ENCODE results near the gene IGHMBP2. TPM values are rescaled to one million over a fixed set of nuclear protein-coding genes. Genes with fewer than 3 reads are reported as not detected.

Gene IGHMBP2
- total RNA-seq, 1 donor = 15.5 TPM

DNA sequence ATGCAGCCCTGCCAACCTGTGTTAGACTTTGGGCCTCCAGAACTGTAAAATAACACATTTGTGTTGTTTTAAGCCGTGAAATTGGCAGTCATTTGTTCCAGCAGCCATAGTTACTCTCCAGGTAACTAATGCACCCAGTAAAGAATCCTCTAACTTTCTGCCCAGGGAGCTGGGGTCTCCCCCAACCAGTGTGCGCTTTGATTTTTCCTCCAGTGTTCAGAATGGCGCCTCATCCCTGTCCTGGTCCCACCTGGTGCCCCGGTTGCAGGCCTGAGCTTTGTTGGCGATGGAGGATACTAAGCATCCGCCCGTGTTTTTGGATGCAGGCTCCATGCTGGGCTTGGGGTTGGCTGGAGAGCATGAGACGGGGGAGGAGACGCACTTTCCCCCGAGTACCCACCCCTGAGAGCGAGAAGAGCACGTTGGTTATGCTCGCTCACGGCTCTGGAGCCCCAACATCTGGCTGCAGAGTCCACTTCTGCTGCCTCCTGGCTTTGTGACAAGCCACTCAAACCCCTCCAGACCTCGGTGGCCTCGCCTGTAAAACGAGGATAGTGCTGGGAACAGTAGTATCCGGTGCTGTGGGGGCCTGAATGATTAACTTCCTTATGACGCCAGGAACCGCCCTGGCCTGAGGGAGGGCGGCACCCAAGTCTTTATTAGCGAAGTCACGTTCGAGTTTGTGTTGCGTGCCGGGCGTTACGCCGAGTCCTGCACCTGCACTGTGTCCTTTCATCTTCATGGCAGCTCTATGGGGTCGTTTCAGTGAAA lies 51.3 kb downstream of the IGHMBP2 start:
- peaks cover 10% of the 10 kb centered on the region for H3K4me1 ChIP-seq (ENCODE audit: insufficient read depth, low read length)
- H3K9me3 ChIP-seq (ENCODE audit: low read depth, low read length) = no peaks in the 10 kb centered on the region
- no peaks in the 10 kb centered on the region for H3K27me3 ChIP-seq (ENCODE audit: insufficient read depth, low read length)
- H3K4me3 ChIP-seq (ENCODE audit: low read length) = no peak overlapping the region

DNA sequence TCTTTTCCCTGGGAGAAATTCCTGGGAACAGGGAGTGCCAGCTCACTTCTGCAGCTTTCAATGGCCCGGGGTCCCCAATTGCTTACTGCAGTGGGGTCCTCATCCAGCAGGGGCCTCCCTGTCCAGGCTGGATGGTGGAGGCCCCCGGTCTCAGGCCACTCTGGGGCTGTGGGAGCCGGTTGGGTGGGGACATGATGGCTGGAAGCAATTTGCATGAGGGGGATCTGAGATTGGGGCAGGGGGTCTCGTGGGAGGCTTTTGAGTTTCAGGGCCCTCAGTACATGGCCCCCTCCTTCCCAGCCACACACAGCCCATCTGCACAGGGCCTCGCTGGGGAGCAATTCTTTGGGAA lies 51.9 kb downstream of the IGHMBP2 start:
- Histone ChIP-seq H3K9me3 (ENCODE audit: low read depth, low read length) (no peaks in the 10 kb centered on the region), H3K4me1 (ENCODE audit: insufficient read depth, low read length) (peaks cover 10% of the 10 kb centered on the region), H3K27me3 (ENCODE audit: insufficient read depth, low read length) (no peaks in the 10 kb centered on the region), H3K4me3 (ENCODE audit: low read length) (no peak overlapping the region)

DNA sequence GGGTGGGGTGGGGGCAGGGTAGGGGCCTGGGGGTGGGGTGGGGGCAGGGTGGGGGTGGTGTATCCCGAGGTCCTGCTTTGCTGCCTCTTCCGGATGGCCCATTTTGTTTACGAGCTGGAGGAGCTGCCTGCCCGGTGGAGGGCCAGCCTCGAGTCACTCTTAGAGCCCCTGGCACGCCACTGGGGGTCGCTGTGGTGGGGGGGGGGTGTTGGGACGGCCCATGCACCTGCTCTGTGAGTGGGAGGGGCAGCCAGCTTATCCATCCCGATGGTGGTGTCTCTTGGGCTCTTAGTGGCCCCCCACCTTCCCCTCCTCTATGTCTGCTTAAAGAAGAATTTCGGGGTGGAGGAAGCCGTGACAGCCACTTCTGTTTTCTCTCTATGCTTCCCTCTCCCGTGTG lies 52.5 kb downstream of the IGHMBP2 start:
- H3K9me3 ChIP-seq (ENCODE audit: low read depth, low read length) = no peaks in the 10 kb centered on the region
- H3K4me1 ChIP-seq (ENCODE audit: insufficient read depth, low read length) = peaks cover 10% of the 10 kb centered on the region
- no peak overlapping the region for H3K4me3 ChIP-seq (ENCODE audit: low read length)
- H3K27me3 ChIP-seq (ENCODE audit: insufficient read depth, low read length) = no peaks in the 10 kb centered on the region

DNA sequence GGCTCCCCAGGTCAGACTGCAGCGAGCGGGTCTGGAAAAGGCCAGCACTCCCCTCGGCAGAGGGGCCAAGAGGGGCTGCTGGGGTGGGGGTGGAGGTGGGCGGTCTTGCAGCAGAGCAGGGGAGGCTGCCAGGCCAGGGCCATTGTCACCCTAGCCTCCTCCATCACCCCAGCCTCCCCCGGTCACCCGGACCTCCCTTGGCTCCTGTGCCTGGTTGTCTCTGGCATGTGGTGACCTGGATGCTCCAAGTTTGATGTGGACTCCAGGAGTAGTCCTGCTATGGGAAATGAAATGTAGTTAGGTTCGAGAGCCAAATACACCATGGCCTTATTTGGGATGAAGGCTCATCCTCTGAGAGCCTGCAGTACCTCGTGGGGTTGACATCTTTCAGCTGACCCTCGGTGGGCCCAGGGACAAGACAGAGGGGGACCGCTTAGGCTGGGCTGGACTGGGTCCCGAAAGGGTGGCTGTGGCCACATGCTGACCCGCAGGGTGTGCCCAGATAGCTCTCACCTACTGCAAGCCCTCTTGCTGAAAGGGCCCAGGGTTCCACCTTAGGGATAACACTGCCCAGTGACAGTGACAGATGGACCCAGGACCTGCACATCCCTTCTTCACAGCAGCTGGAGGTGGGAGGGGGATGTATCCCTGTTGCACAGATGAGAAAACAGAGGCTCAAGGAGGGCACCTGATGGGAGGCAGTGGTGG lies 53.0 kb downstream of the IGHMBP2 start:
- peaks cover 10% of the 10 kb centered on the region for H3K4me1 ChIP-seq (ENCODE audit: insufficient read depth, low read length)
- no peaks in the 10 kb centered on the region for H3K9me3 ChIP-seq (ENCODE audit: low read depth, low read length)
- H3K27me3 ChIP-seq (ENCODE audit: insufficient read depth, low read length) = no peaks in the 10 kb centered on the region
- no peak overlapping the region for H3K4me3 ChIP-seq (ENCODE audit: low read length)

DNA sequence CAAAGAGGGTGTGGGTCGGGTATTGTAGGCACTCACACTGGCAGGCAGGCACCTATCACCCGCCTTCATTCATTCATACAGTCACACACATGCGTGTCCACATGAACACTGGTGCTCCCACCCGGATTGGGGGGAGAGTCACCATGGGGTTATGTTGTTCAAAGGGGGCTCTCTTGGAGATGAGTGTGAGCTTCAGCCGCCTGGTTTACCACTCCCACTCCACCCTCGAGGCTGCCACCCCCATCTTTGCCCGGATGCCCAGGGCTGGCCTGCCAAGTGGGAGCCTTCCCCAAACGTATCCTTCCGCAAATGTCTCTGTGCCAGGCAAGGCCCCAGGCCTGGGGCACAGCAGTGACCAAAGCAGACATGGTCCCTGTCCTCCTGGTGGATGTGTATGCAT lies 54.5 kb downstream of the IGHMBP2 start:
- Histone ChIP-seq H3K9me3 (ENCODE audit: low read depth, low read length) (no peaks in the 10 kb centered on the region), H3K4me3 (ENCODE audit: low read length) (no peak overlapping the region), H3K4me1 (ENCODE audit: insufficient read depth, low read length) (peaks cover 10% of the 10 kb centered on the region), H3K27me3 (ENCODE audit: insufficient read depth, low read length) (no peaks in the 10 kb centered on the region)

DNA sequence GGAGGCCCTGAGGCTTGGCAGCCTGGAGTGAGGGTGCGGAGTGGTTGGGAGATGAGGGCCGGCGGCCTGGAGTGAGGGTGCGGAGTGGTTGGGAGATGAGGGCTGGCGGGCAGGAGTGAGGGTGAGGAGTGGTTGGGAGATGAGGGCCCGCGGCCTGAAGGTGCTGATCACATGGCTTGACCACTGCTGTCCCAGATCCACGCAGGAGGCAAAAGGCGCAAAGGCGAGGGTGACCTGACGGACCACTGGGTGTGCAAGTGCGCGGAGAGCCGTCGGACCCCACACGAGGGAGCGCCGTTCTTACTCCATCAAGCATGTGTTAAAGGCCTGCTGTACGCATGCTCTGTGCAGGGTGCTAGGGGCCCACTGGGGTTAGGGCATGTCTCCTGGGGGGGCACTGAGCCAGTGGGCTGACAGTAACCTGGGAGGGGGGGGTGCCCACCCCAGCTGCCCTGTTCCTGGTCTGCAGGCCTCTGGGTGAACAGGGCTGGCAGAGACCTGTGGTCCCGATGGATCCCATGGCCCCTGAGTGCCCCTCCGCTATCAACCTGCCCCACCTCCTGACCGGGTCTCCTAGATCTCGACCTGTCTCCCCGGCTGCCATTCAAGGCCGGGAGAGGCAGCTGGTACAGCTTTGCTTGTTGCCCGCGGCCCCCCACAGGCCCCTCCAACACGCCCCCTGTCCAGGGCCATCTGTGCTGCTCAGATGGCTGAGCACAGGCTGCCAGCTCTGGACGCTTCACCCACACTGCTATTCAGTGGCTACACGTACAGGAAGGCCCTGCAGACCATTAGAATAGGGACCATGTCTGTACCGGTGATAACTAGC lies 56.0 kb downstream of the IGHMBP2 start:
- H3K4me3 ChIP-seq (ENCODE audit: low read length) = no peak overlapping the region
- H3K27me3 ChIP-seq (ENCODE audit: insufficient read depth, low read length) = no peaks in the 10 kb centered on the region
- H3K9me3 ChIP-seq (ENCODE audit: low read depth, low read length) = no peaks in the 10 kb centered on the region
- peaks cover 10% of the 10 kb centered on the region for H3K4me1 ChIP-seq (ENCODE audit: insufficient read depth, low read length)

DNA sequence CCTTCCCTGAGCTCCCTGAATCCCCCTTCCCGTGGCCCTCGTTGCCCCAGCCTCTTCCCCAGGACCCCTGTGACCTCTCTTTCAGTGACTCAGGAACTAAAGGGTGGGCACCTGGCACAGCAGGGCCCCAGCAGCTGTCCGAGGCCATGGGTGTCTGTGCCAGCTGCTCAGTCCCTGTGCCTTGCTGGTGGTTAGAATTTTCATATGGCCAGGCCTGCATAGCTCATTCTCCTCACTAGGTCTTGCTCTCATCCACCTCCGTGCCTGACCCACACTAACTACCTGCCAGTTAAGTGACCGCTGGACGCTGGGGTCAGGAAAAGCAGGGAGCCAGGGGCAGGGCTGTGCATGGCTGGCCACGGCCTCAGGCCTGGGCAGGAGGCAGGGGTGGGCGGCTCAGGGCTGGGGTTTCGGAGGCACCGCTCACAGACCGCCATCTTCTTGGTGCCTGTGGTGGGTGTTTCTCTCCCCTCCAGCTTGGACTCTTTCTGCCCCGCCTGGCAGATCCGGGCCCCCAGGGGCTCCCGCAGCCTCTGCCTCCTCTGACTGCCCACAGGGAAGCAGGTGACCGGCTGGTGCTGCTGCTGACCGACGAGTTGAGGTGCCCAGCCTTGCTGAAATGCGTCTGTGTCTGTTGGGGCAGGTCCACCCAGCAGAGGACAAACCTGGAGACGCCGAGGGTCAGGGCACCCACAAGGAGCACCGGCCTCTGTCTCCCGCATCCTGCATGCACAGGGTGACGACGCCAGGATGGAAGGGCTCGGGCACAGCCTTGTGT lies 56.8 kb downstream of the IGHMBP2 start:
- H3K27me3 ChIP-seq (ENCODE audit: insufficient read depth, low read length) = no peaks in the 10 kb centered on the region
- peaks cover 2% of the 10 kb centered on the region for H3K4me1 ChIP-seq (ENCODE audit: insufficient read depth, low read length)
- no peaks in the 10 kb centered on the region for H3K9me3 ChIP-seq (ENCODE audit: low read depth, low read length)
- no peak overlapping the region for H3K4me3 ChIP-seq (ENCODE audit: low read length)

DNA sequence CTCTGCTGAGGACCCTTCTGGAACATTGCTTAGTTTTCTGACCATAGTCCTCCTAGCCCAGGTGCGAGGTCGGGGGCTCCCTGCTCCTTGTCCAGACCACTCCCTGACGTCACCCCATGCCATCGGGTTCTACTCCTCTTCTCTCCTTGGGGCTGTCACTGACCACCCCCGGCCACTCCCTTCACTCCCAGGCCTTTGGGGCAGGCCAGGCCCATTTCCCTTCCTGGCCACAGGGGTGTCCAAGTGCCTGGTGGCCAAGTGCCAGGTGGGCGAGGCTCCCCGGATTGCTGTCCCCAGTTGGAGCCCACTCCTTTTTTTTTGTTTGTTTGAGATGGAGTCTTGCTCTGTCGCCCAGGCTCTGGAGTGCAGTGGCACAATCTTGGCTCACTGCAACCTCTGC lies 57.6 kb downstream of the IGHMBP2 start:
- no peaks in the 10 kb centered on the region for H3K4me1 ChIP-seq (ENCODE audit: insufficient read depth, low read length)
- no peaks in the 10 kb centered on the region for H3K9me3 ChIP-seq (ENCODE audit: low read depth, low read length)
- no peaks in the 10 kb centered on the region for H3K27me3 ChIP-seq (ENCODE audit: insufficient read depth, low read length)
- H3K4me3 ChIP-seq (ENCODE audit: low read length) = no peak overlapping the region

DNA sequence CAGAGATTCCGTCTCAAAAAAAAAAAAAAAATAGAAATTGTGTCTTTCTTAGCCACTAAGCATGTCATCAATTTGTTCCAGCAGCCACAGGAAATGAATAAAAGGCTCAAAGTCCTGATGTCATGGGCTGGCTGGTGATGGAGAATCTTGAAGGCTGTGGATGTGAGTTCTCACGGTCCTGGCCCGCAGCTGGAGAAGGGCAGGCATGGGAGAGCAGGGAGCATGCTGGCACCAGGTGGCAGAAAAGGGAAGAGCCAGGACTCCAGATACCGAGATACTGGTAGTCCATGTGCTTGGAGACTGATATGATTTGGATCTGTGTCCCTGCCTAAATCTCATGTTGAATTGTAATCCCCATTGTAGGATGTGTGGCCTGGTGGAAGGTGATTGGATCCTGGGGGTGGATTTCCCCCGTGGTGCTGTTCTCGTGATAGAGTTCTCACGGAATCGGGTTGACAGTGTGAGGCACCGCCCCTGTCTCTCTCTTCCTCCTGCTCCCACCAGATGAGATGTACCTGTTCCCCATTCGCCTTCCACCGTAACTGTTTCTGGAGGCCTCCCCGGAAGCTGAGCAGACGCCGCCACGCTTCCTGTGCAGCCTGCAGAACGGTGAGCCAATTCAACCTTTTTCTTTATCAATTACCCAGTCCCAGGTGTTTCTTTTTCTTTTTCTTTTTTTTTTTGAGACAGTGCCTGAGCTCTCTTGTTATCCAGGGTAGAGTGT lies 59.0 kb downstream of the IGHMBP2 start:
- no peaks in the 10 kb centered on the region for H3K4me1 ChIP-seq (ENCODE audit: insufficient read depth, low read length)
- H3K27me3 ChIP-seq (ENCODE audit: insufficient read depth, low read length) = no peaks in the 10 kb centered on the region
- H3K9me3 ChIP-seq (ENCODE audit: low read depth, low read length) = no peaks in the 10 kb centered on the region
- no peak overlapping the region for H3K4me3 ChIP-seq (ENCODE audit: low read length)

DNA sequence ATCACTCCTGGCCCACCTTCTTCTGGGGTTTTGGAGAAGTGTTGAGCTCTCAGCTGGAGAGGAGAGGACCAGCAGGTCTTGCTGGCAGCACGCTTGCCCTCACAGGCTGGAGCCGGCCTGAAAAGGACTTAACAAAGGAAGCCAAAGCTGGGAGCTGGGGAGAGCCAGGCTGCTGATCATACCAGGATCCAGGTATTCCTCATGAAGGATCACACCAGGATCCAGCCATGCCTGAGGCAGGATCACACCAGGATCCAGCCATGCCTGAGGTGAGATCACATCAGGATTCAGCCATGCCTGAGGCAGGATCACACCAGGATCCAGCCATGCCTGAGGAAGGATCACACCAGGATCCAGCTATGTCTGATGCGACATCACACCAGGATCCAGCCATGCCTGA lies 60.1 kb downstream of the IGHMBP2 start:
- Histone ChIP-seq H3K4me1 (ENCODE audit: insufficient read depth, low read length) (no peaks in the 10 kb centered on the region), H3K4me3 (ENCODE audit: low read length) (no peak overlapping the region), H3K27me3 (ENCODE audit: insufficient read depth, low read length) (no peaks in the 10 kb centered on the region), H3K9me3 (ENCODE audit: low read depth, low read length) (no peaks in the 10 kb centered on the region)

DNA sequence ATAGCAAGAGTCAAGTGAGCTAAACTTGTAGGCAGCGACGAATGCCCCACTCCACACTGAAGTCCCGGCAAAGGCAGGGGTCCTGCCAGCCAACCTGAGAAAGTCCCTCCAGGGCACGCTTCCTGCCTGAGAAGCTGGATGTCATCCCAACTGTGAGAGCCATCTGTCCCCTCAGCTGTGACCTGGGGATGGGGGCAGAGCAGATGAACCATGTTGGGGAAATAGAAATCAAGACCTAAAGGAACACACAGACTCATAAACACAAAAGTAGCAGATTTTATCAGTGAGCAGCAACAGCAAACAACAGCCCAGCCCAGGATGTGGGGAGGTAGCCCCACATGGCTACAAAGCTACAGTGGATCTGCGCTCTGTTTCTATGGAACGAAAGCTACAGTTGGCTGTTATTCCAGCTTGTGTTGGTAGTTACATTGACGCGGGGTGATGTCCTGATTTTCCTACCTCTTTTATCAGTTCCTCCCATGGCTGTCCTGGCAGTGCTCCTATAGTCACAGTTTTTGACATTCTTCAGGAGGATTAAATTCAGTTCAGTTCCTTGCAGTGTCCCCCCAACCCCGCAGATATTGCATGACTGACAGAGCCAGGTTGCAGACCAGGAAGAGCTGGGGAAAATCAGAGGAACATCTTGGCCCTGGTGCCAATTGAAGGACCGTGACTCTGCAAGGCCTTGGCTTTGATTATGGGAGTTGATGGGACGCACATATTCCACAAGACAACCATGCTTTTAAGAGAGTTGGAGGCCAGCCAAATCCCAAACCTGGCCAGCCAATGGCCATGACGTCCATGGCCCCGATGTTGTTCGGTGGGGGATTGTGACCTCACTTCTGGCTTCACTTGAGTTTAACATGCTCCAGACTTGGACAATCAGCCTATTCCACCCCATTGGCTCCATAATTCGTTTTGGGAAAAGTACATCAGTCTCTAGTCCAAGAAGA lies 62.5 kb downstream of the IGHMBP2 start:
- no peaks in the 10 kb centered on the region for H3K27me3 ChIP-seq (ENCODE audit: insufficient read depth, low read length)
- no peak overlapping the region for H3K4me3 ChIP-seq (ENCODE audit: low read length)
- H3K4me1 ChIP-seq (ENCODE audit: insufficient read depth, low read length) = no peaks in the 10 kb centered on the region
- no peaks in the 10 kb centered on the region for H3K9me3 ChIP-seq (ENCODE audit: low read depth, low read length)

DNA sequence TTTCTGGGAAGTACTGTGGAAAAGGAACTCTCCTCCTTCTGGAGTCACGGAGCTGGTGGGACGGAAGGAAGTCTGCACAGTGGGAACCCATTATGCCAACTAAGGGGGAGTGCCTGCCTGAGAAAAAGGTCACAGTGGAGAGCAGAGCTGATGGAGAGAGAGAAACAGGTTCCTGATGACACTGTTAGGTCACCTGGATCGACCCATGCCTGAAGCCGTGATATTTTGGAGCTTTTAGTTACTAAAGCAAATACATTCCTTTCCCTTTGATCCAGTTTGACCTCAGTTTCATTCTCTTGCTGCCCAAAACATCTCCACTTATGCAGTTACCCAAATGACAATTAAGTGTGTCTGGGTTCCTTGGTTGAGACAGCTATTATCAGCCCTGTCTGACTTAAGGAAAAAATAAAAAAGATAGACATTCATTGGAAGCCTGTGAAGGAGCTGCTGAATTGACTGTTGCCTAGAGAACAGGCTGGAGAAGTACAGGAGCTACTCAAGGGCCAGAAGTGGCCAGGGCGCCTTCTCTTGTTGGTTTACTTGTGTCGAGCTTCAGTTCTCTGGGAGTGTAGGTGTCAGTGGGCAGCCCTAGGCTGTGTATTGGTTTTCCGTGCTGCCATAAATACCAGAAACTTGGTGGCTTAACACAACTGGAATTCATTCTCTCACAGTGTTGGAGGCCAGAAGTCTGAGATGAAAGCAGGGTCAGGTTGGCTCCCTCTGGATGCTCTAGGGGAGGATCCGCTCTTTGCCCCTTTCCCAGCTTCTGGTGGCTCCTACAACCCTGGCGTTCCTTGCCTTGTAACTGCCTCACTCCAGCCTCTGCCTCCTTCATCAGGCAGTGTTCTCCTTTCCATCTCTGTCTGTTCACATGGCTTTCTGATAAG lies 63.4 kb downstream of the IGHMBP2 start:
- Histone ChIP-seq H3K4me1 (ENCODE audit: insufficient read depth, low read length) (no peaks in the 10 kb centered on the region), H3K27me3 (ENCODE audit: insufficient read depth, low read length) (no peaks in the 10 kb centered on the region), H3K9me3 (ENCODE audit: low read depth, low read length) (no peaks in the 10 kb centered on the region), H3K4me3 (ENCODE audit: low read length) (no peak overlapping the region)

Data from mononuclear cell (primary cell).